HCT116 (cell line): ENCODE measurements around the gene EEF1G. TPM values are rescaled to one million over a fixed set of nuclear protein-coding genes. Genes with fewer than 3 reads are reported as not detected.

Experiments used
- ATAC-seq: fragments of 200-7000 bp; cut with Tn5 transposase; 2 replicates; pipeline ENCODE4 v1.9.1; 2020; ENCODE audit warnings: mild to moderate bottlenecking, moderate library complexity
- BruUV-seq: library from RNA; stranded (reverse); fragments of 400-500 nt; replicated peaks from 2 replicates; lab custom pipeline; 2021; lab: Mats Ljungman, UMichigan
- CTCF ChIA-PET: fragments of 300-600 bp; sonication (Branson Sonifier 250); formaldehyde crosslinking; loops from one replicate; lab custom pipeline; 2021; ENCODE audit warnings: antibody characterized with exemption; lab: Charles Lee
- POLR2A ChIA-PET: fragments of 300-600, 350-600 bp; sonication (Branson Sonifier 250); formaldehyde crosslinking; loops from one replicate; lab custom pipeline; 2021; ENCODE audit warnings: antibody characterized with exemption; lab: Charles Lee
- RAD21 ChIA-PET, 2 experiments: fragments of 300-600 bp; sonication (Branson Sonifier 250); formaldehyde crosslinking; loops; one replicate each; lab custom pipeline; 2023; ENCODE audit warnings: low total read pairs in 2 of 2; ENCODE audit not compliant: uncharacterized antibody in 2 of 2, unreplicated experiment in 2 of 2, low non-redundant PET in 1 of 2; lab: Charles Lee
- DNase-seq: peaks from one replicate; pipeline ENCODE4 v3.0.0-alpha.2; 2010; ENCODE audit warnings: low read depth, low spot score
- H2AFZ ChIP-seq: fragments of 200-600 bp; shearing (Covaris generic), sonication (generic); 2 replicates; pipeline ENCODE4 v1.6.1; 2017; ENCODE audit warnings: low read depth, mixed run types, mixed read lengths, antibody characterized with exemption, low read length; ENCODE audit not compliant: poor library complexity, severe bottlenecking
- H3K27ac ChIP-seq: 2 replicates; pipeline ENCODE4 v1.5.1; 2012; ENCODE audit warnings: low read depth, low read length
- H3K27me3 ChIP-seq: fragments of 200-600 bp; sonication (generic); 2 replicates; pipeline ENCODE4 v1.6.1; 2016; ENCODE audit warnings: mixed run types, low read length, mixed read lengths; ENCODE audit not compliant: insufficient read depth
- H3K36me3 ChIP-seq, 2 experiments: fragments of 200-500 bp in 1 of 2; fragments of 200-600 bp in 1 of 2; sonication (Bioruptor generic) in 1 of 2; sonication (generic) in 1 of 2; 2 replicates each; pipeline versions ENCODE4 v1.5.1 to v1.6.1; 2014 to 2016; ENCODE audit warnings: low read length in 2 of 2, inconsistent platforms in 1 of 2, mixed read lengths in 1 of 2, mixed run types in 1 of 2; ENCODE audit not compliant: insufficient read depth in 2 of 2, control insufficient read depth in 1 of 2
- H3K4me1 ChIP-seq, 2 experiments: fragments of 200-600 bp in 1 of 2; sonication (generic) in 1 of 2; 2 replicates each; pipeline versions ENCODE4 v1.5.1 to v1.6.1; 2012 to 2017; ENCODE audit warnings: low read length in 2 of 2, inconsistent platforms in 1 of 2, mild to moderate bottlenecking in 1 of 2, mixed read lengths in 1 of 2, mixed run types in 1 of 2, moderate library complexity in 1 of 2; ENCODE audit not compliant: insufficient read depth in 2 of 2, control insufficient read depth in 1 of 2
- H3K4me2 ChIP-seq: fragments of 200-600 bp; sonication (generic); 2 replicates; pipeline ENCODE4 v1.6.1; 2017; ENCODE audit warnings: mixed run types, low read length, mixed read lengths
- H3K4me3 ChIP-seq, 2 experiments: fragments of 200-600 bp in 1 of 2; sonication (generic) in 1 of 2; replicated peaks in 1 of 2; 2 replicates each; pipeline ENCODE4 v1.5.1; 2011 to 2016; ENCODE audit warnings: low read length in 2 of 2, control low read depth in 1 of 2, low read depth in 1 of 2, mild to moderate bottlenecking in 1 of 2, mixed read lengths in 1 of 2, mixed run types in 1 of 2
- H3K79me2 ChIP-seq: fragments of 200-600 bp; sonication (generic); 2 replicates; pipeline ENCODE4 v1.6.1; 2017; ENCODE audit warnings: mild to moderate bottlenecking, mixed run types, low read length, moderate library complexity, mixed read lengths; ENCODE audit not compliant: insufficient read depth
- H3K9ac ChIP-seq: fragments of 200-600 bp; sonication (generic); 2 replicates; pipeline ENCODE4 v1.6.1; 2016; ENCODE audit warnings: low read length, mixed read lengths
- H3K9me2 ChIP-seq: fragments of 200-600 bp; sonication (generic), shearing (Covaris generic); 2 replicates; pipeline ENCODE4 v1.6.1; 2017; ENCODE audit warnings: mixed run types, mild to moderate bottlenecking, moderate library complexity; ENCODE audit not compliant: insufficient read depth
- H3K9me3 ChIP-seq, 2 experiments: fragments of 200-500 bp in 1 of 2; fragments of 200-600 bp in 1 of 2; sonication (Bioruptor generic) in 1 of 2; sonication (generic) in 1 of 2; 2 replicates each; pipeline ENCODE4 v1.6.1; 2014 to 2017; ENCODE audit warnings: low read length in 2 of 2, mixed read lengths in 2 of 2, inconsistent platforms in 1 of 2, low read depth in 1 of 2, mild to moderate bottlenecking in 1 of 2, mixed run types in 1 of 2, moderate library complexity in 1 of 2; ENCODE audit not compliant: control insufficient read depth in 1 of 2, insufficient read depth in 1 of 2
- H4K20me1 ChIP-seq: fragments of 200-600 bp; sonication (generic), shearing (Covaris generic); 2 replicates; pipeline ENCODE4 v1.6.1; 2017; ENCODE audit warnings: mixed run types, mild to moderate bottlenecking, moderate library complexity; ENCODE audit not compliant: insufficient read depth
- CBX3 ChIP-seq: IDR thresholded peaks from 2 replicates; pipeline ENCODE4 v1.6.1; 2012; ENCODE audit warnings: low read depth
- CEBPB ChIP-seq: IDR thresholded peaks from 2 replicates; pipeline ENCODE4 v1.6.1; 2012; ENCODE audit warnings: low read depth
- CTCF ChIP-seq, 3 experiments: fragments of 200-600 bp in 1 of 3; sonication (generic) in 1 of 3; IDR thresholded peaks in 2 of 3; conservative IDR thresholded peaks in 1 of 3; 2 replicates each; pipeline ENCODE4 v1.5.1; 2012 to 2017; ENCODE audit warnings: low read depth in 2 of 3, low read length in 2 of 3, antibody characterized with exemption in 1 of 3, borderline replicate concordance in 1 of 3, control low read depth in 1 of 3, mild to moderate bottlenecking in 1 of 3, mixed read lengths in 1 of 3, mixed run types in 1 of 3, moderate library complexity in 1 of 3; ENCODE audit not compliant: insufficient read depth in 1 of 3
- EGR1 ChIP-seq: IDR thresholded peaks from 2 replicates; pipeline ENCODE4 v1.6.1; 2012; ENCODE audit warnings: low read depth
- ELF1 ChIP-seq: IDR thresholded peaks from 2 replicates; pipeline ENCODE4 v1.6.1; 2012; ENCODE audit warnings: low read depth, borderline replicate concordance
- EZH2 ChIP-seq: fragments of 200-600 bp; sonication (generic); IDR thresholded peaks from 2 replicates; pipeline ENCODE4 v1.6.1; 2017; ENCODE audit warnings: antibody characterized with exemption, mixed run types
- EZH2phosphoT487 ChIP-seq: fragments of 200-600 bp; IDR thresholded peaks from 2 replicates; pipeline ENCODE4 v1.6.1; 2018; ENCODE audit warnings: antibody characterized with exemption, borderline replicate concordance
- FOSL1 ChIP-seq: IDR thresholded peaks from 2 replicates; pipeline ENCODE4 v1.6.1; 2012; ENCODE audit warnings: low read depth
- MAX ChIP-seq: IDR thresholded peaks from 2 replicates; pipeline ENCODE4 v1.6.1; 2012
- POLR2AphosphoS5 ChIP-seq: IDR thresholded peaks from 2 replicates; pipeline ENCODE4 v1.6.1; 2011; ENCODE audit warnings: mild to moderate bottlenecking, low read depth, low read length, moderate library complexity
- SP1 ChIP-seq: IDR thresholded peaks from 2 replicates; pipeline ENCODE4 v1.6.1; 2012; ENCODE audit warnings: low read depth
- SRF ChIP-seq: IDR thresholded peaks from 2 replicates; pipeline ENCODE4 v1.6.1; 2012; ENCODE audit warnings: low read depth
- TCF7L2 ChIP-seq: IDR thresholded peaks from 2 replicates; pipeline ENCODE4 v1.7.0; 2011; ENCODE audit warnings: borderline replicate concordance, inconsistent platforms; ENCODE audit not compliant: insufficient read depth, insufficient read length; ENCODE audit errors: extremely low read depth
- ZBTB33 ChIP-seq: IDR thresholded peaks from 2 replicates; pipeline ENCODE4 v1.6.1; 2011; ENCODE audit warnings: mild to moderate bottlenecking, low read length, moderate library complexity; ENCODE audit not compliant: insufficient replicate concordance; ENCODE audit errors: extremely low read depth
- ZFX ChIP-seq: fragments of 450-650 bp; IDR thresholded peaks from 2 replicates; pipeline ENCODE4 v1.6.1; 2017
- ZNF274 ChIP-seq: fragments of 200-500 bp; sonication (Bioruptor generic); IDR thresholded peaks from 2 replicates; pipeline ENCODE4 v1.6.1; 2014; ENCODE audit warnings: mild to moderate bottlenecking, low read depth, low read length, inconsistent platforms
- intact Hi-C: fragments of 100-400 bp; cut with micrococcal nuclease; formaldehyde crosslinking; loops from 2 replicates; pipeline ENCODE4 v1.10.0; 2022
- total RNA-seq: library from RNA; stranded (reverse); gene quantifications from one replicate; pipeline ENCODE4 v1.2.1, GENCODE V29; 2021; ENCODE audit not compliant: unreplicated experiment
- TF ChIP-seq, protein P1 (sequence below): IDR thresholded peaks from 2 replicates; pipeline ENCODE4 v1.6.1; 2012; ENCODE audit warnings: low read depth

Gene EEF1G
- total RNA-seq, 1 experiment from 2014 or later: 1,901 TPM

DNA sequence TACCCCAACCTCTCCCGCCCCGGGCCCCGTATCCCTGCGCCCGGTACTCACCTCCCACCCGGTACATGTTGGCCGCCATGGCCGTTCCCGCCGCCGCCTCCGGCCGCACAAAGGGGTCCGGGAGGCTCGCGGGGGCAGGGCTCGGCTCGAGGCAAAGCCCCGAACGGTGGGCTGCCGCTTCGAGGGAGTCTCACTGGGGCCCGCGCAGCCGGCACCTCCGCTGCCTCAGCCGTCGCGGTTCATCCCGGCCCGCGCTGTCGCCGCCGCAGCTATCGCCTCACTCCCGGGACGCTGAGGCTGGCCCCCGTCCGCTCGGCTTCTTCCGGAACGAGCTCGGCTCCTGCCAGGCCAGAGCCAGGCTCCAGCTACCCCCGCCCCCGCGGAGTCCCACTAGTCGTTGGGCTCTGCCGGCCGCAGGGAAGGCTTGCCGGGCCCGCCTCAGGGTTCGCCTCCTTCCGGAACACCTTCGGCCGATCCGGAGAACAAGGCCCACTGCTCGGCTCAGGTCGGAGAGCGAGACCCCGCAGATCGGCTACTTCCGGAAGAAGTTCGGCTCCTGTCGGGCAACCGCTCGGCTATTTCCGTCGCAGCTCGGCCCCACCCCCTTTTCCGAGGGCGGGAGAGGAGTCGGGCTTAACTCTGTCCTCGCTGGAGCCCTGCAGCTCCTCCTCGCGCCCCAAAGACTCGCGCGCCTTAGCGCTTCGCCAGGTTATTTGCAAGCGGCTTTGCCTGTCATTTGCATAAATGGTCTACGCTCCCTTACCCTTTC is 27.9 kb upstream of the EEF1G start, which contains the start of gene MTA2:
TSS of gene MTA2 (minus strand) at position 494 of the 769 bp plus-strand sequence. CDS start at position 79, 415 bp downstream.
- H4K20me1 ChIP-seq: no peaks in the 10 kb centered on the region
- H3K9me3 ChIP-seq: no peaks in the 10 kb centered on the region
- no peaks in the 10 kb centered on the region for H3K9me2 ChIP-seq
- H3K9ac ChIP-seq: peak within 1 kb of the TSS; percentile 99
- H3K27me3 ChIP-seq: no peaks in the 10 kb centered on the region
- H3K4me1 ChIP-seq: peaks cover 13 to 44% of the 10 kb centered on the region in 2 experiments
- no peak within 1 kb of the TSS for H2AFZ ChIP-seq
- intact Hi-C loops: loop anchor here (1.0 kb wide), 1 partner anchor 10 kb away; the partner anchor contains the start of gene TUT1
- H3K4me3 ChIP-seq: peak within 1 kb of the TSS; percentile 92 to 94
- BruUV-seq: no TSS peak
- POLR2A ChIA-PET: interaction anchor here (0.7 to 4.5 kb wide), 13 partner anchors 10 to 239 kb away, joined by 3 to 40 read pairs (median 5); partner anchors contain the start of genes B3GAT3, C11orf98, CSKMT and EEF1G
- CTCF ChIA-PET: interaction anchor here (0.9 to 1.1 kb wide), 6 partner anchors 9 to 177 kb away, joined by 3 to 14 read pairs (median 4); partner anchors contain the start of genes LBHD1, TUT1 and UQCC3
- peak; percentile 95 for DNase-seq
- peaks cover 47% of the 10 kb centered on the region for H3K79me2 ChIP-seq
- ATAC-seq: peak; percentile 87
- RAD21 ChIA-PET: interaction anchor here in 1 of 2 experiments (0.6 to 1.5 kb wide), 3 partner anchors 9 to 24 kb away, joined by 3 to 6 read pairs (median 4); partner anchors contain the start of gene B3GAT3
- peak within 1 kb of the TSS; percentile 99 for H3K27ac ChIP-seq
- peak within 1 kb of the TSS; percentile 88 for H3K4me2 ChIP-seq
- H3K36me3 ChIP-seq: peaks cover 17 to 24% of the 10 kb centered on the region in 2 experiments; a peak in 3 of 4 replicates
- peak; percentile 76; the same call in 1 of the 2 replicates for TF ChIP-seq ZFX
- no peak for TF ChIP-seq MAX
- TF ChIP-seq CTCF (IDR thresholded peaks at IDR 0.05 in 2 of 3, conservative IDR thresholded peaks at IDR 0.05 in 1 of 3; ENCODE audit: borderline replicate concordance in 1 of 3, insufficient read depth in 1 of 3, low read depth in 2 of 3, low read length in 2 of 3): no peak
- no peak for TF ChIP-seq FOSL1
- TF ChIP-seq, protein P1, sequence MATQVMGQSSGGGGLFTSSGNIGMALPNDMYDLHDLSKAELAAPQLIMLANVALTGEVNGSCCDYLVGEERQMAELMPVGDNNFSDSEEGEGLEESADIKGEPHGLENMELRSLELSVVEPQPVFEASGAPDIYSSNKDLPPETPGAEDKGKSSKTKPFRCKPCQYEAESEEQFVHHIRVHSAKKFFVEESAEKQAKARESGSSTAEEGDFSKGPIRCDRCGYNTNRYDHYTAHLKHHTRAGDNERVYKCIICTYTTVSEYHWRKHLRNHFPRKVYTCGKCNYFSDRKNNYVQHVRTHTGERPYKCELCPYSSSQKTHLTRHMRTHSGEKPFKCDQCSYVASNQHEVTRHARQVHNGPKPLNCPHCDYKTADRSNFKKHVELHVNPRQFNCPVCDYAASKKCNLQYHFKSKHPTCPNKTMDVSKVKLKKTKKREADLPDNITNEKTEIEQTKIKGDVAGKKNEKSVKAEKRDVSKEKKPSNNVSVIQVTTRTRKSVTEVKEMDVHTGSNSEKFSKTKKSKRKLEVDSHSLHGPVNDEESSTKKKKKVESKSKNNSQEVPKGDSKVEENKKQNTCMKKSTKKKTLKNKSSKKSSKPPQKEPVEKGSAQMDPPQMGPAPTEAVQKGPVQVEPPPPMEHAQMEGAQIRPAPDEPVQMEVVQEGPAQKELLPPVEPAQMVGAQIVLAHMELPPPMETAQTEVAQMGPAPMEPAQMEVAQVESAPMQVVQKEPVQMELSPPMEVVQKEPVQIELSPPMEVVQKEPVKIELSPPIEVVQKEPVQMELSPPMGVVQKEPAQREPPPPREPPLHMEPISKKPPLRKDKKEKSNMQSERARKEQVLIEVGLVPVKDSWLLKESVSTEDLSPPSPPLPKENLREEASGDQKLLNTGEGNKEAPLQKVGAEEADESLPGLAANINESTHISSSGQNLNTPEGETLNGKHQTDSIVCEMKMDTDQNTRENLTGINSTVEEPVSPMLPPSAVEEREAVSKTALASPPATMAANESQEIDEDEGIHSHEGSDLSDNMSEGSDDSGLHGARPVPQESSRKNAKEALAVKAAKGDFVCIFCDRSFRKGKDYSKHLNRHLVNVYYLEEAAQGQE: no peak
- TF ChIP-seq CEBPB: no peak
- no peak for TF ChIP-seq EGR1
- no peak for TF ChIP-seq EZH2
- TF ChIP-seq CBX3: no peak
- no peak for TF ChIP-seq ZNF274
- TF ChIP-seq ZBTB33: no peak
- TF ChIP-seq SP1: no peak
- TF ChIP-seq EZH2phosphoT487: no peak
- peak; percentile 80 for TF ChIP-seq POLR2AphosphoS5
- no peak for TF ChIP-seq TCF7L2
- TF ChIP-seq SRF: no peak
- no peak for TF ChIP-seq ELF1
